ENCODE measurements around the gene SKAP1. TPM values are rescaled to one million over a fixed set of nuclear protein-coding genes. Genes with fewer than 3 reads are reported as not detected.
"Not testable (repeated sequence)": the region's sequence is repeated elsewhere in the genome, so short reads cannot be mapped to it uniquely, and the experiment has no call there.

The SKAP1 gene
- total RNA-seq, 8 experiments from 2014 or later = 1.2 to 7.1 (median 1.5) TPM; not detected in 2

DNA sequence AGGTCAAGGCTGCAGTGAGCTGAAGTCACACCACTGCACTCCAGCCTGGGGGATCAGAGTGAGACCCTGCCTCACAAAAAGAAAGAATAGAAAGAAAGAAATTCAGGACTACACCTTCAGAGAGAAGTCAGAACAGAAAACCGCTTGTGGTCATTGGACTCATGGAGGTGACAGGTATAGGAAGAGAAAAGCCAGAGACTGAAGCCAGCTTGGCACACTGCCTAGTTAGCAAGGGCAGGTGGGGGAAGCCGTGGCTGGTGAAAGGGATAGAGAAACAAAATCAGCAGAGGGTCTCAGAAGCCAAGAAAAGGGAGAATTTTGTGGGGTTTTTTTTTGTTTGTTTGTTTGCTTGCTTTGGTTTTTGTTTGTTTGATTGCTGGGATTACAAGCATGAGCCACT is 32.9 kb upstream of the SKAP1 start:
- in situ Hi-C loops (cut with MboI; ENCODE audit: low pct_unique_long_range_greater_than_20kb in 2 of 9, low sequenced_read_pairs in 9 of 9, unreplicated experiment in 9 of 9) = no loop called here
- H3K4me3 ChIP-seq = no peak overlapping the region
- WGBS, 10 experiments = 33 to 100% (median 86%) methylated on average over 1 to 2 of the region's 2 CpGs; no CpG with 5 or more reads in 1 of the 10 experiments
- peaks cover 17 to 26% of the 10 kb centered on the region in 2 donors for H3K4me1 ChIP-seq (replicated peaks in 1 of 2)
- no peak for ATAC-seq (replicated peaks in 6 of 8)
- H3K27ac ChIP-seq = peak overlapping the region; percentile 59 to 84

DNA sequence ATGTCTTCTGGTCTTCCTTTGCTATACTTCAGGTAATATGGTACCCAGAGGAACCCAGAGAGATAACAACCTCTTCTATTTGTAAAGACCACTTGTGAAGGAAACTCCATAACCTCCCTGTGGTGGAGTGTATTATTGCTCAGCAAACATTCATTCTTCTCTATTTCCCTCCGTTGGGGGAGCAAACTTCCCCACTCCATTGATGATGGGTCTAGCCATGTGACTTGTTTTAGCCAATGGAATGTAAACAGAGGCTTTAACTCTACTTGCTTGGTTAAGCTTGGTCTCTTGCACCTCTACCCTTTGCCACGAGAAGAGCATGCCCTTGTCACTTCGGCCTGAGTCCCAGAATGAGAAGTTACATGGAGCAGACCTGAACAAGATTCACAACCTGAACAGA is 30.0 kb upstream of the SKAP1 start:
- no peak for ATAC-seq (replicated peaks in 6 of 8)
- WGBS, 10 experiments = 28 to 83% (median 57%) methylated on average over 1 to 3 of the region's 3 CpGs; no CpG with 5 or more reads in 2 of the 10 experiments
- no peak overlapping the region for H3K27ac ChIP-seq
- no peak overlapping the region for H3K4me3 ChIP-seq
- in situ Hi-C loops (cut with MboI; ENCODE audit: low pct_unique_long_range_greater_than_20kb in 2 of 9, low sequenced_read_pairs in 9 of 9, unreplicated experiment in 9 of 9) = no loop called here
- H3K4me1 ChIP-seq (replicated peaks in 1 of 2) = peaks cover 31 to 43% of the 10 kb centered on the region in 2 donors

DNA sequence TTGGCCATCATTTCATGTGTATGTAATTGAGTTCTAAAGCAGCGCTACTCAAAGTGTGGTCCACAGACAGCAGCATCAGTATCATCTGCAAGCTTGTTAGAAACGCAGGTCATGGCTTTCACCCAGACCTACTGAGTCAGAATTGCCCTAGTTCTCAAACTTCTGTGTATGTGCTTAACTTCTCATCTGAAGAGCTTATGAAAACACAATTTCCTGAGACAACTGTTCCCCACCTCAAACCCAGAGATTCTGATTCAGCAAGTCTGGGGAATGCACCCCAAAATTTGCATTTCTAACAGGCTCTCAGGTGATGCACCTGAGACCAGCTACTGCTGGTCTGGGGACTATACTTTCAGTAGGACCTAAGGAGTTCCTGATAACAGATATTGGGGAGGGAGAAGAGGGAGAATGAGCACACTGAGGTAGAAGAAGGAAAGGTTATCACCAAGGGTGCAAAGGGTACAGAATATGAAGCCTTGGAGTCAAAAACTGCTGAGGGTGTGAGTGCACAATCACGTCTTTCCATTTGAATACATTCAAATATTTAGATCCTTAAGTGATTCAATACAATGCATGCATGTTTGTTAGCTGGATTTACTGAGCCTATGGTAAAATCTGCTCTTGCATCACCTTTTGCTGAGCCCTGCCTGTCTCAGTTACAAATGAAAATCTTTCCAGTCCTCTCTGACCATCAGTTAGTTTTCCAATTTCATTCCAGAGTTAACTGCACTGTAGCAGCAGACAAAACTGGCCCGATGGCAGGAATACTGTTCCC is 29.2 kb upstream of the SKAP1 start:
- 0 to 100% (median 74%) methylated on average over 1 to 4 of the region's 4 CpGs; no CpG with 5 or more reads in 1 of the 10 experiments for WGBS, 10 experiments
- Histone ChIP-seq H3K27ac (no peak overlapping the region), H3K4me3 (no peak overlapping the region), H3K4me1 (replicated peaks in 1 of 2) (peaks cover 31 to 42% of the 10 kb centered on the region in 2 donors)
- in situ Hi-C loops (cut with MboI; ENCODE audit: low pct_unique_long_range_greater_than_20kb in 2 of 9, low sequenced_read_pairs in 9 of 9, unreplicated experiment in 9 of 9) = no loop called here
- ATAC-seq (replicated peaks in 6 of 8) = peak in 3 of 8 experiments; percentile 49 to 68 (median 63)

DNA sequence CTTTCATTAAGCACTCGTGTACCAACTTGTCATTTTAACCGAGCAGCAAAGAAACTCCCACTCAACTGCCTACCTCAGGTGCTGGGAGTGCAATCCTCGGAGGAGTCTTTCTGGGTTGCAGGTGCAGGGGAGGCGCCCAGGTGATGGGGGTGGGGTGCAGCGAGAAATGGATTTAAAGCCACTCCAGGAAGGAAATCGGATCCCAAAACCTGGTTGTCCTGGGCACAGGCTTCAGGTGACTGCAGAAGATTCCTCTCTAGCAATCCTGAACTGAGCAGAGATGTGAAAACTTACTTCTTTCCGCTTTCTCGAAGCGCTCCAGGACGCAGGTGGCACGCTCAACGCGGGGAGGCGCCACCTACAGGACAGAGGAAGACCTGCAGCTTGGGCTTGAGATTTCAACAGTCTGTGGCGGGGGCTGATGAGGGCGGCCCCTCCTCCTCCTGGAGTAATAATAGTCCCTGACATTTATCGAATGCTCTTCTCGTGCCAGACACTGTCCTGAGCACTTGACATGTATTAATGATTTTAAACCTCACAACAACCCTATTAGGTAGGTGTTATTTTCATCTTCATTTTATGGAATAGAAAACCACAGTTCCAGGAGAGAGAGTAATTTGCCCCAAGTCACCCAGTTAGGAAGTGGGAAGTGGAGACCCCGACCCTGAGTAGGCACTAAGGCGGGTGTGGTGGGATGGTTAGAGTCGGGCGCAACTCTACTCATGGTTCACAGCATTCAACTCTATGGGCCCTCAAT is 27.2 kb upstream of the SKAP1 start:
- in situ Hi-C loops (cut with MboI; ENCODE audit: low pct_unique_long_range_greater_than_20kb in 2 of 9, low sequenced_read_pairs in 9 of 9, unreplicated experiment in 9 of 9) = no loop called here

DNA sequence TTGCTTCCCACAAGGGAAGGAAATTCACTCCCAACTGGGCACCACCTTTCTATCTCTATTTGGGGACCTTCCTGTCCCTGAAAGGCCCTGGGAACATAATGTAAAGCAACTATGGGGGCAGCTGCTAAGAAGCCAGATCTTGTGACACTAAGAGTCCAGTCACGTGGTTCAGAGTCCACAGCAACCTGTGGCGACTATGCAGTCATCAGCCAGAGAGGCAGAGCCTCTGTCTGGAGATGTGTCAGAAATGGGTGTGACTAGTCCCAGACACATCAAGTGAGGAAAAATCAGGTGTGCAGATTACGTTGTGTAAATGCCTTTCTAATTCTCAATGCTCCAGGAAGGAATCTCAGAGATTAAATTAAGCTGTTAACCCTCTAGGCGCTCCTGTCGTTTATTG is 26.6 kb upstream of the SKAP1 start:
- in situ Hi-C loops (cut with MboI; ENCODE audit: low pct_unique_long_range_greater_than_20kb in 2 of 9, low sequenced_read_pairs in 9 of 9, unreplicated experiment in 9 of 9) = no loop called here
- 10 to 35% (median 22%) methylated on average over 2 to 5 of the region's 5 CpGs; no CpG with 5 or more reads in 6 of the 10 experiments for WGBS, 10 experiments
- H3K4me3 ChIP-seq = peak overlapping the region in 2 of 5 donors; percentile 5 to 14
- ATAC-seq (replicated peaks in 6 of 8) = peak in 5 of 8 experiments; percentile 91 to 97 (median 94)
- H3K27ac ChIP-seq = no peak overlapping the region
- H3K4me1 ChIP-seq (replicated peaks in 1 of 2) = peaks cover 17% of the 10 kb centered on the region in 2 donors

More for the DNA sequence above, 27.2 kb upstream of the SKAP1 start:
- Histone ChIP-seq H3K4me3 (peak overlapping the region in 3 of 5 donors; percentile 5 to 14 (median 14)), H3K27ac (no peak overlapping the region), H3K4me1 (replicated peaks in 1 of 2) (peaks cover 17 to 22% of the 10 kb centered on the region in 2 donors)
- 0 to 29% (median 5%) methylated on average over 1 to 13 of the region's 22 CpGs; no CpG with 5 or more reads in 2 of the 10 experiments for WGBS, 10 experiments
- peak; percentile 61 to 87 (median 80) for ATAC-seq (replicated peaks in 6 of 8)

DNA sequence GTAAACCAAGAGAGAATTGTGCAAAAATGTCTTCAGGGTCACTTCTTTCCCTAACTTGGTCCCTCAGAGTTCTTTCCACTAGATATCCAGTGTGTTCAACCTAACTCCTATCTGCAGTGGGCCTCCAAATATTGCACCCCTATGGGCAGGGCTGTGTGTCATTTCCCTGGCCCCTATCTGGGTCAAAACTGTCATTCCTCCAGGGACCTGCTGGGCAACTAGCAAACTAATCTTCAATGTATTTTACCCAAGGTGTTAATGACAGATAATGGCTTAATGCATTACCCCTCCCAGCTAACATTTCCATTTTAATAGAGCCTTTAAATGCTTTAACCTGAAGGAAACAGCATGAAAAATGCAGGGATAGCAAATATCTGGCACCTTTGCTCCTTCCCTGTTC is 25.8 kb upstream of the SKAP1 start:
- Histone ChIP-seq H3K4me3 (no peak overlapping the region), H3K4me1 (replicated peaks in 1 of 2) (peaks cover 17% of the 10 kb centered on the region in 2 donors), H3K27ac (no peak overlapping the region)
- ATAC-seq (replicated peaks in 6 of 8) = no peak
- in situ Hi-C loops (cut with MboI; ENCODE audit: low pct_unique_long_range_greater_than_20kb in 2 of 9, low sequenced_read_pairs in 9 of 9, unreplicated experiment in 9 of 9) = no loop called here

DNA sequence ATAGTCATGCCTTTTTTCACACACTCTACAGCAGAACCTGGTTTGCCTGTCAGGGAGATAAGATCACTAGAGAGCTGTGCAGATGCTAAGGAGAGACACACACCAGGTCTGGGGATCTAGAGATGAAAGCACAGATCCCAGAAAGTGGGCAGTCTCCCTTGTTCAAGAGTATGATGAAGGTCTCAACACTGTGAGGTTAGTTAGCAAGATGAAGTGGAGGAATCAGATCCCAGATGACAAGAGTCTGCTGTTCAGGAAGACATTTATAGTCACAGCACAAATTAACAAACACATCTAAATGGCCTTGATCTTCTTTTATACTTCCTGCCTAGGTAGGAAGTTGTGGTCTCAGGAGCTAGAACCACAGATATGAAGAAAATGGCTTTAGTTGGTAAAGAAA is 23.4 kb upstream of the SKAP1 start:
- Histone ChIP-seq H3K27ac (no peak overlapping the region), H3K4me1 (replicated peaks in 1 of 2) (peaks cover 17% of the 10 kb centered on the region in 2 donors), H3K4me3 (no peak overlapping the region)
- ATAC-seq (replicated peaks in 6 of 8) = no peak
- in situ Hi-C loops (cut with MboI; ENCODE audit: low pct_unique_long_range_greater_than_20kb in 2 of 9, low sequenced_read_pairs in 9 of 9, unreplicated experiment in 9 of 9) = no loop called here

DNA sequence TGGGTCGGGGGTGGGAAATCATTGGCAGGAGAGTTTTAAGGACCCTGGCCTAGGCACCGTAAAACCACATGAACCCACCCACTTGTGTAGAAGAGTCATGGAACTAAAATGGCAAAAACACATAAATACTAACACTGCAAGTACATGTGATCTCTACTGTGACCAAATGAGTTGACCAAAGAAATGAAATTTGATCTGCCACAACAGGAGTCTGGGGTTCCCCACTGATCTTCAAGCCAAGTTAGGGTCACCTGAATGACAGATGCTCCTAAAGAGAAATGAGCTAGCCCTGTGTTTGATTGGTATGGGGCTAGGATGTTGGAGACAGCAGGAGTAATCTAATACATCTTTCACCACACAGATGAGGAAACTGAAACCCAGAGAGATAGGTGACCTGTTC is 21.5 kb upstream of the SKAP1 start:
- no peak overlapping the region for H3K27ac ChIP-seq
- peaks cover 7 to 8% of the 10 kb centered on the region in 2 donors for H3K4me1 ChIP-seq (replicated peaks in 1 of 2)
- H3K4me3 ChIP-seq = no peak overlapping the region
- no peak for ATAC-seq (replicated peaks in 6 of 8)
- in situ Hi-C loops (cut with MboI; ENCODE audit: low pct_unique_long_range_greater_than_20kb in 2 of 9, low sequenced_read_pairs in 9 of 9, unreplicated experiment in 9 of 9) = no loop called here
- 0 to 100% (median 80%) methylated on average over 1 to 2 of the region's 2 CpGs; no CpG with 5 or more reads in 3 of the 10 experiments for WGBS, 10 experiments

DNA sequence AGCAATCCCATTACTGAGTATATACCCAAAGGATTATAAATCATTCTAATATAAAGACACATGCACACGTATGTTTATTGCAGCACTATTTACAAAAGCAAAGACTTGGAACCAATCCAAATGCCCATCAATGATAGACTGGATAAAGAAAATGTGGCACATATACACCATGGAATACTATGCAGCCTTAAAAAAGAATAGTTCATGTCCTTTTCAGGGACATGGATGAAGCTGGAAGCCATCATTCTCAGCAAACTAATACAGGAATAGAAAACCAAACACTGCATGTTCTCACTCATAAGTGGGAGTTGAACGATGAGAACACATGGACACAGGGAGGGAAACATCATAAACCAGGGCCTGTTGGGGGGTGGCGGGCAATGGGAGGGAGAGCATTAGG is 19.3 kb upstream of the SKAP1 start:
- H3K4me3 ChIP-seq; H3K27ac ChIP-seq; ATAC-seq (replicated peaks in 6 of 8); in situ Hi-C loops (cut with MboI; ENCODE audit: low pct_unique_long_range_greater_than_20kb in 2 of 9, low sequenced_read_pairs in 9 of 9, unreplicated experiment in 9 of 9): not testable (repeated sequence)
- H3K4me1 ChIP-seq (replicated peaks in 1 of 2) = peaks cover 0 to 14% of the 10 kb centered on the region in 2 donors
- WGBS, 10 experiments = 70 to 80% (median 80%) methylated on average over 1 to 2 of the region's 3 CpGs; no CpG with 5 or more reads in 6 of the 10 experiments

DNA sequence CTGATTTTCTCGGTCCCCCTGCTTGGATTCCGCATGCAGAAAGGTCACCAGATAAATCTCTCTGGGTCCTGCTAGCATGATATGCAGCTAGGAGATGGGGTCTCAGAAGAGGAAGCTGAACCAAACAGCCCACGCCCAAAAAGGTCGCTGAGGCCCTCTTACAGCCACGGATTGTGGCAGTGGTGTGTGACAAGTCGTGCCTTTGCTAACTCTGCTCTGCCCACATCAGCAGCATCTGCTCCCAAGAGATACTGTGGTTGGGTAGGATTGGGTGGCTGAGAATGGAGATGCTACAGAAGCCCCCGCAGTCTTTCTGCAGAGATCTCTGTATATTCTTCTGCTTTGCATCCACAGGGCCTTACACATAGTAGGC is 15.2 kb upstream of the SKAP1 start:
- Histone ChIP-seq H3K27ac (peak overlapping the region in 1 of 2 donors; percentile 64), H3K4me1 (replicated peaks in 1 of 2) (peaks cover 5 to 29% of the 10 kb centered on the region in 2 donors), H3K4me3 (peak overlapping the region in 1 of 5 donors; percentile 7)
- WGBS, 10 experiments = 46 to 100% (median 85%) methylated on average over 1 to 5 of the region's 7 CpGs; no CpG with 5 or more reads in 3 of the 10 experiments
- in situ Hi-C loops (cut with MboI; ENCODE audit: low pct_unique_long_range_greater_than_20kb in 2 of 9, low sequenced_read_pairs in 9 of 9, unreplicated experiment in 9 of 9) = no loop called here
- ATAC-seq (replicated peaks in 6 of 8) = peak in 1 of 8 experiments; percentile 8

DNA sequence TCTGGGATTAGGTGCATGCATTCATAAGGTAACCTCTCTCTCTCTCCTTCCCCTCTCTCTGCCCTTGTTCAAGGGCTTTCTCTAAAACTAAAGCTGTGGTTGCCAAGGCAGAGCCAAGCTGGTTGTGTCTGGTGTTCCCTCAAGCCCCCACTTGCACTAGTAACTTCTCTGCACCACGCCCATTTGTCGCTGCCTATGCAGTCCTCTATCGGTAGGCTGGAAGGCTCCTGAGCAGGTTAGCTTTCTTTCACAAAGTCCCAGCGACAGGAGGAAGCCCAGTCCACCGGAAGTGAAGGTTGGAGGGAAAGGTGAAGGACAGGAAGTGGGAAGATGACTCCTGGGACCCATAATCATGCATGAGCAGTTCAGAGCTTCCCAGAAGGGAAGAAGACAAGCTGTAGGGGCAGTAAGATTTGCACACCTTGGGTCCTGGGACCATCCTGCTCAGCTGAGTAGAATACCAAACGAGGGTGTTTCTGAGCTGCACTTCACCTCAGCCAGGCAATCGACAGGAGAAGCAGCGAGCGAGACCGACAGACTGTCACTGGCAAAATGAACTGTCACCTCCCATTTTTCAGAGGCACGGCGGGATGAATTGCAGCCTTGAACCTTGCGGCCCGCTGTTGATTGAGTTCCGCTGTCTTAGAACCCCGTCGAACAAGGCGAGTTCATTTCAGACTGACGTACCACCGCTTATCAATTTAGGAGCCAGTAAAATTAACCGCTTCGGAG is 14.7 kb upstream of the SKAP1 start:
- Histone ChIP-seq H3K4me1 (replicated peaks in 1 of 2) (peaks cover 11 to 34% of the 10 kb centered on the region in 2 donors), H3K27ac (peak overlapping the region in 1 of 2 donors; percentile 64), H3K4me3 (peak overlapping the region in 1 of 5 donors; percentile 7)
- 65 to 100% (median 74%) methylated on average over 1 to 17 of the region's 22 CpGs; no CpG with 5 or more reads in 2 of the 10 experiments for WGBS, 10 experiments
- peak in 3 of 8 experiments; percentile 27 to 30 (median 30) for ATAC-seq (replicated peaks in 6 of 8)
- in situ Hi-C loops (cut with MboI; ENCODE audit: low pct_unique_long_range_greater_than_20kb in 2 of 9, low sequenced_read_pairs in 9 of 9, unreplicated experiment in 9 of 9) = no loop called here

DNA sequence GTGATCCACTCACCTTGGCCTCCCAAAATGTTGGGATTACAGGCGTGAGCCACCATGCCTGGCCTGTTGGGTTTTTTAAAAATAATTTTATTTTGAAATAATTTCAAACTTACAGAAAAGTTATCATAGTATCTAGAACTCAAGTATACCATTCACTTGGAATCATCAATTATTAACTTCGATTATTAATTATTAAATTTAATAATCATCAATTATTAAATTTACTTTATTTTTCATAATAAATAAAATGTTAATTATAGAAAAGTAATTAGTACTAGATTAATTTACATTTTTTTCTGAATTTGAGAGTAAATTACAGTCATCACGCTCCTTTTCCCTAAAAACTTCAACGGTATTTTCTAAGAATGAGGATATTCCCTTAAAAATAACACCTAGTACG is 13.7 kb upstream of the SKAP1 start:
- no peak for ATAC-seq (replicated peaks in 6 of 8)
- Histone ChIP-seq H3K4me3 (no peak overlapping the region), H3K4me1 (replicated peaks in 1 of 2) (peaks cover 21 to 44% of the 10 kb centered on the region in 2 donors), H3K27ac (no peak overlapping the region)
- WGBS, 10 experiments = 67 to 92% (median 86%) methylated on average over 1 to 5 of the region's 5 CpGs
- in situ Hi-C loops (cut with MboI; ENCODE audit: low pct_unique_long_range_greater_than_20kb in 2 of 9, low sequenced_read_pairs in 9 of 9, unreplicated experiment in 9 of 9) = no loop called here

DNA sequence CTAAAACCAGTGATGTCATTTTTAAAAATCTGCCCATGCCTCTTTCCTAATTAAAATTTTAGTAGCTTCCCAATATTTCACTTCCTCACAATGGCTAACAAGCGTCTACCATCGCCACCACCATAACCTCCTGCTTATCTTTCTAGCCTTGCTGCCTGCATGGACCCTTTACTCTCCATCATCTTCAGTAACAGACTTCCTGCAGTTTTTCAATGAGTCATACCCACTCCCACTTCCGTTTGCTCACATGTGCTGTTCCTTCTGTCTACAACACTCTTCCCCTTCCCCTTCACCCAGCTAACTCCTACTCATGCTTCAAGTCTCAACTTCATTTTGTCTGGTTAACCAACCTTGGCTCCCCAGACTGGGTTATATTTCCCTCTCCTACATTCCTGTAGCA is 12.8 kb upstream of the SKAP1 start:
- in situ Hi-C loops (cut with MboI; ENCODE audit: low pct_unique_long_range_greater_than_20kb in 2 of 9, low sequenced_read_pairs in 9 of 9, unreplicated experiment in 9 of 9) = no loop called here
- Histone ChIP-seq H3K4me3 (no peak overlapping the region), H3K27ac (no peak overlapping the region), H3K4me1 (replicated peaks in 1 of 2) (peaks cover 25 to 53% of the 10 kb centered on the region in 2 donors)
- 58 to 94% (median 88%) methylated on average over 1 to 3 of the region's 3 CpGs for WGBS, 10 experiments
- ATAC-seq (replicated peaks in 6 of 8) = no peak

Data from motor neuron (in vitro differentiated cells).